Measurements from ENCODE around the gene AMTN.

Gene AMTN

DNA sequence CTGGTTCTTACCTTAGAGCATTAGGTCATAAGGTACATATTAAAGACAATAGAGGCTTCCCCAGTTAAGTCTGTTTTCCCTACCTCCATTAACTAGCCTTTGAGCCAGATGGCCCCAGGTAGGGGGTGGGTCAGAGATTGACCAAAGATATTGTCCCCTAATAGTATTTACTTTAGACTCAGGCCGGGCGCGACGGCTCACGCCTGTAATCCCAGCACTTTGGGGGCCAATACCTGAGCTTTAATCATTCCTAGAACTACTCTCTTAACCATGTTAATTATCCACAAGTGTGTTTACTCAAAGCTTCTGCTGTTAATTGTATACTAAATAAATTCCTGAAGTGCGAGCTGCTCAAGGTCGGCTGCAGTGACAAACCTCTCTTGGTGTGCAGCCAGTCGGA, 45.7 kb downstream of the AMTN start:
- DNase-seq: no peak

GRCh38 chr4:70570796-70571195, 52.4 kb downstream of the AMTN start:
- no peak for DNase-seq

GRCh38 chr4:70571772-70572171, 53.4 kb downstream of the AMTN start:
- no peak for DNase-seq

- DNase-seq: no peak
These were observed 57.6 kb downstream of the AMTN start for GRCh38 chr4:70575964-70576363.

GRCh38 chr4:70577220-70577927, 59.0 kb downstream of the AMTN start:
- no peak for DNase-seq

DNA sequence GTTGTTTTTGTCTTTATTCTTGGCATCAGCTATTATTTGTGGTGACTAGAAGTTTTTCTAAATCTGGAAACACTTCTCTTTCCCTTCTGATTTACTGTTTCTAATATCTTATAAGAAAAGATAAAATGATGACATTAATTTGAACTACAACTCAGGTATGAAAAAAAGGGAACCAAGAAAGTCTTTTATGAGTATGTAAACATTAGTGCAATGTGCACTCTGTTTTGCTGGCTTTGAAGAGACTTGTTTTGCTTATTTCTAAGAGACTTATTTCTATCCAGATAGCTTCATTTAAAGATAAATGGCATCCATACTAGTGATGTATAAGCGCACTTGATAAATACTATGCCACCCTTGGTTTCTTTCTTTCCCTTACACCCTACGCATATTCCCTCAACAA, 63.6 kb downstream of the AMTN start:
- no peak for DNase-seq

Measured in CD4-positive, alpha-beta T cell treated with Interleukin-4 for 1 hour (primary cell).